SK-N-SH (cell line): ENCODE results near the gene RILP. TPM values are rescaled to one million over a fixed set of nuclear protein-coding genes. Genes with fewer than 3 reads are reported as not detected.

Experiments
- CTCF ChIA-PET: fragments of 300-600, 350-600 bp; formaldehyde crosslinking; extraction: SDS; loops from one replicate; lab custom pipeline; 2021; lab: Yijun Ruan, JAX
- POLR2A ChIA-PET: fragments of 350-600 bp; sonication (Branson Sonifier 250); formaldehyde crosslinking; extraction: SDS; loops from one replicate; lab custom pipeline; 2020; ENCODE audit warnings: antibody characterized with exemption, inconsistent platforms; lab: Yijun Ruan, JAX
- DNase-seq: peaks from one replicate; pipeline ENCODE4 v3.0.0; 2012
- H2AFZ ChIP-seq: fragments of 200-600 bp; sonication (generic); 2 replicates; pipeline ENCODE4 v1.8.1; 2016; ENCODE audit warnings: antibody characterized with exemption, mild to moderate bottlenecking, low read depth
- H3F3A ChIP-seq: fragments of 200-600 bp; sonication (generic); replicated peaks from 2 replicates; pipeline ENCODE3; 2016; ENCODE audit warnings: antibody characterized with exemption, mild to moderate bottlenecking; ENCODE audit not compliant: insufficient read depth
- H3K27ac ChIP-seq, 2 experiments: fragments of 200-500 bp in 1 of 2; fragments of 200-600 bp in 1 of 2; sonication (Bioruptor generic) in 1 of 2; sonication (generic), shearing (Covaris generic) in 1 of 2; 2 replicates each; pipeline versions ENCODE4 v1.5.1 to v1.6.1; 2014 to 2016; ENCODE audit warnings: low read depth in 2 of 2, inconsistent platforms in 1 of 2, low read length in 1 of 2, mild to moderate bottlenecking in 1 of 2, mixed read lengths in 1 of 2
- H3K27me3 ChIP-seq: fragments of 200-600 bp; sonication (generic), shearing (Covaris generic); 2 replicates; pipeline ENCODE4 v1.6.1; 2016; ENCODE audit warnings: mixed run types; ENCODE audit not compliant: insufficient read depth
- H3K36me3 ChIP-seq, 2 experiments: fragments of 200-500 bp in 1 of 2; fragments of 200-600 bp in 1 of 2; sonication (Bioruptor generic) in 1 of 2; sonication (generic) in 1 of 2; replicated peaks in 1 of 2; 2 replicates each; pipeline versions ENCODE3 to v1.5.1; 2014 to 2016; ENCODE audit warnings: low read length in 1 of 2, mild to moderate bottlenecking in 1 of 2; ENCODE audit not compliant: insufficient read depth in 2 of 2, control insufficient read depth in 1 of 2
- H3K4me1 ChIP-seq, 2 experiments: fragments of 200-500 bp in 1 of 2; fragments of 200-600 bp in 1 of 2; sonication (Bioruptor generic) in 1 of 2; sonication (generic), shearing (Covaris generic) in 1 of 2; 2 replicates each; pipeline versions ENCODE4 v1.5.1 to v1.6.1; 2014 to 2016; ENCODE audit warnings: low read depth in 1 of 2, low read length in 1 of 2, mixed run types in 1 of 2; ENCODE audit not compliant: insufficient read depth in 2 of 2, control insufficient read depth in 1 of 2
- H3K4me2 ChIP-seq: fragments of 200-600 bp; sonication (generic), shearing (Covaris generic); 2 replicates; pipeline ENCODE4 v1.6.1; 2017; ENCODE audit warnings: mixed run types
- H3K4me3 ChIP-seq, 2 experiments: fragments of 200-500 bp in 1 of 2; fragments of 200-600 bp in 1 of 2; sonication (Bioruptor generic) in 1 of 2; sonication (generic), shearing (Covaris generic) in 1 of 2; 2 replicates each; pipeline versions ENCODE4 v1.5.1 to v1.8.1; 2014 to 2016; ENCODE audit warnings: low read depth in 2 of 2, inconsistent platforms in 1 of 2, low read length in 1 of 2, mild to moderate bottlenecking in 1 of 2, mixed read lengths in 1 of 2, moderate library complexity in 1 of 2
- H3K79me2 ChIP-seq: fragments of 200-600 bp; sonication (generic); 2 replicates; pipeline ENCODE4 v1.8.1; 2017; ENCODE audit warnings: mild to moderate bottlenecking; ENCODE audit not compliant: insufficient read depth
- H3K9ac ChIP-seq: fragments of 200-600 bp; sonication (generic); 2 replicates; pipeline ENCODE4 v1.6.1; 2017; ENCODE audit warnings: mixed run types
- H3K9me2 ChIP-seq: fragments of 200-600 bp; sonication (generic); 2 replicates; pipeline ENCODE4 v1.6.1; 2017; ENCODE audit warnings: mixed run types
- H3K9me3 ChIP-seq: fragments of 200-600 bp; sonication (generic); 2 replicates; pipeline ENCODE4 v1.6.1; 2017; ENCODE audit warnings: mixed run types, mild to moderate bottlenecking, moderate library complexity
- H4K20me1 ChIP-seq: fragments of 200-600 bp; sonication (generic); 2 replicates; pipeline ENCODE4 v1.6.1; 2017; ENCODE audit warnings: mild to moderate bottlenecking, mixed run types; ENCODE audit not compliant: insufficient read depth
- CHD2 ChIP-seq: fragments of 150-350 bp; IDR thresholded peaks from 2 replicates; pipeline ENCODE4 v1.6.1; 2018; ENCODE audit warnings: low read length; ENCODE audit not compliant: partially characterized antibody
- EZH2phosphoT487 ChIP-seq: fragments of 200-600 bp; sonication (generic); IDR thresholded peaks from 2 replicates; pipeline ENCODE4 v1.6.1; 2017; ENCODE audit warnings: low read depth, mixed run types, mild to moderate bottlenecking, antibody characterized with exemption, moderate library complexity, borderline replicate concordance
- FOSL2 ChIP-seq: IDR thresholded peaks from 2 replicates; pipeline ENCODE4 v1.4.0; 2012; ENCODE audit warnings: low read depth, mild to moderate bottlenecking, moderate library complexity, borderline replicate concordance
- JUND ChIP-seq: IDR thresholded peaks from 2 replicates; pipeline ENCODE4 v1.4.0; 2012
- NRF1 ChIP-seq: IDR thresholded peaks from 2 replicates; pipeline ENCODE4 v1.6.1; 2012; ENCODE audit warnings: low read depth, mild to moderate bottlenecking, low read length
- POLR2AphosphoS5 ChIP-seq: IDR thresholded peaks from 2 replicates; pipeline ENCODE4 v1.6.1; 2012; ENCODE audit warnings: low read depth, low read length
- RCOR1 ChIP-seq: fragments of 150-350 bp; IDR thresholded peaks from 2 replicates; pipeline ENCODE4 v1.6.1; 2017; ENCODE audit warnings: antibody characterized with exemption, low read length
- TEAD4 ChIP-seq: IDR thresholded peaks from 2 replicates; pipeline ENCODE4 v1.4.0; 2012; ENCODE audit warnings: mild to moderate bottlenecking, borderline replicate concordance; ENCODE audit not compliant: insufficient read depth
- YY1 ChIP-seq: IDR thresholded peaks from 2 replicates; pipeline ENCODE4 v1.4.0; 2012; ENCODE audit warnings: low read depth, mild to moderate bottlenecking
- WGBS: methylation state at CpG from one replicate; pipeline ENCODE4 v1.1.6; 2017; ENCODE audit warnings: low lambda C conversion rate; 5-methylcytosine and 5-hydroxymethylcytosine counted together
- polyA plus RNA-seq, 3 experiments: library from polyadenylated mRNA; depleted of rRNA; stranded (reverse); fragments of >200 nt; gene quantifications; 2 replicates each; pipeline ENCODE4 v1.2.3, GENCODE V29; 2012
- TF ChIP-seq, protein P1 (sequence below): IDR thresholded peaks from 2 replicates; pipeline ENCODE4 v1.6.1; 2012; ENCODE audit warnings: mild to moderate bottlenecking, low read depth, low read length, moderate library complexity

RILP gene, protein sequence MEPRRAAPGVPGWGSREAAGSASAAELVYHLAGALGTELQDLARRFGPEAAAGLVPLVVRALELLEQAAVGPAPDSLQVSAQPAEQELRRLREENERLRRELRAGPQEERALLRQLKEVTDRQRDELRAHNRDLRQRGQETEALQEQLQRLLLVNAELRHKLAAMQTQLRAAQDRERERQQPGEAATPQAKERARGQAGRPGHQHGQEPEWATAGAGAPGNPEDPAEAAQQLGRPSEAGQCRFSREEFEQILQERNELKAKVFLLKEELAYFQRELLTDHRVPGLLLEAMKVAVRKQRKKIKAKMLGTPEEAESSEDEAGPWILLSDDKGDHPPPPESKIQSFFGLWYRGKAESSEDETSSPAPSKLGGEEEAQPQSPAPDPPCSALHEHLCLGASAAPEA
- 3.8 and 4.5 TPM in 2 replicates for polyA plus RNA-seq (2012; rRNA removed)
- polyA plus RNA-seq (2012; cell fraction: cytosol; rRNA removed), result 2.7 and 3.0 TPM in 2 replicates
- polyA plus RNA-seq (2012; cell fraction: nucleus; rRNA removed), result 12.1 and 14.6 TPM in 2 replicates

DNA sequence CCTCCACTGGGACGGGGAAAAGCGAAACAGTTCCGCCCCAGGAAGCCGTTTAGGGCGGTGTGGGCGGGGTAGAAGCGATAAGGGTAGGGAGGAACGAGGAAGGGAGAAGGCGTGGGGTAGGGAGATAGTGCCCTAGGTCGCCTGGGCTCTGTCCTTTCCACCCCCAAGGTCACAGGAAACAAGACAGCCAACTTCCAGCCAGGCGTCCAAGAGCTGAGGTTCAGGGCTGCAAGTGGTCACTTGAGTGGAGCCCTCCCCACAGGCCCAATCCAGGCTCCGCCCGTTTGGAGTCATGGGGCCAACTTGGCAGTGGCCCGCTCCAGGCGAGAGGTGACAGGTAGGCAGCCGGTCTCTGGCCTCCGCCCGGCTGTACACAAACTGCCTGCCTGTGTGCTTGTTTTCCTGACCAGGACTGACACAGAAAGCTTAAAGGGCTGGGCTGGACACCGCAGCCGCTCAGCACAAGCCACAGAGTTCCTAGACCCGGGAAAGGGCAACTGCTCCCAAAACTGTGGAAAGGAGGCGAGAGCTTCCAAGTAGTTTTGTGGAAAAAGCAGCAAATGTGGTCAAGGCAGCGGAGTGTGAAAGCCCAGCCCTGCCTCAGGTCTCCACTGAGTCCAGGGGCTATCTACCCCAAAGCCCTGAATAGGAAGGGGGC, at the start of gene RILP:
TSS of gene RILP (minus strand) at position 23 of the 658 bp plus-strand sequence. CDS start 62 bp downstream, outside the sequence.
- WGBS, result 29% methylated on average over 16 of the region's 23 CpGs
- Histone ChIP-seq H3F3A (peaks cover 45% of the 10 kb centered on the region), H3K9me3 (no peaks in the 10 kb centered on the region), H3K9ac (peak within 1 kb of the TSS; percentile 73), H2AFZ (peak within 1 kb of the TSS; percentile 68; the same call in 1 of the 2 replicates), H3K4me2 (peak within 1 kb of the TSS; percentile 99), H3K79me2 (no peaks in the 10 kb centered on the region), H3K27me3 (no peaks in the 10 kb centered on the region), H4K20me1 (no peaks in the 10 kb centered on the region), H3K4me3 (peak within 1 kb of the TSS; percentile 57 to 74), H3K4me1 (peaks cover under 1 to 16% of the 10 kb centered on the region in 2 experiments; a peak in 1 of 4 replicates), H3K36me3 (peaks cover 39 to 42% of the 10 kb centered on the region in 2 experiments)
- no peak for DNase-seq
- CTCF ChIA-PET, result interaction anchor here (0.8 to 6.8 kb wide), 18 partner anchors 9 to 391 kb away, joined by 3 to 65 read pairs (median 6); partner anchors contain the start of genes PRPF8 and SLC43A2
- POLR2A ChIA-PET, result interaction anchor here (0.8 to 2.4 kb wide), 7 partner anchors 8 to 76 kb away, joined by 3 to 12 read pairs (median 5); partner anchors contain the start of gene SLC43A2
- TF ChIP-seq POLR2AphosphoS5, result peak; percentile 11; the same call in 1 of the 2 replicates
- TF ChIP-seq, protein P1, sequence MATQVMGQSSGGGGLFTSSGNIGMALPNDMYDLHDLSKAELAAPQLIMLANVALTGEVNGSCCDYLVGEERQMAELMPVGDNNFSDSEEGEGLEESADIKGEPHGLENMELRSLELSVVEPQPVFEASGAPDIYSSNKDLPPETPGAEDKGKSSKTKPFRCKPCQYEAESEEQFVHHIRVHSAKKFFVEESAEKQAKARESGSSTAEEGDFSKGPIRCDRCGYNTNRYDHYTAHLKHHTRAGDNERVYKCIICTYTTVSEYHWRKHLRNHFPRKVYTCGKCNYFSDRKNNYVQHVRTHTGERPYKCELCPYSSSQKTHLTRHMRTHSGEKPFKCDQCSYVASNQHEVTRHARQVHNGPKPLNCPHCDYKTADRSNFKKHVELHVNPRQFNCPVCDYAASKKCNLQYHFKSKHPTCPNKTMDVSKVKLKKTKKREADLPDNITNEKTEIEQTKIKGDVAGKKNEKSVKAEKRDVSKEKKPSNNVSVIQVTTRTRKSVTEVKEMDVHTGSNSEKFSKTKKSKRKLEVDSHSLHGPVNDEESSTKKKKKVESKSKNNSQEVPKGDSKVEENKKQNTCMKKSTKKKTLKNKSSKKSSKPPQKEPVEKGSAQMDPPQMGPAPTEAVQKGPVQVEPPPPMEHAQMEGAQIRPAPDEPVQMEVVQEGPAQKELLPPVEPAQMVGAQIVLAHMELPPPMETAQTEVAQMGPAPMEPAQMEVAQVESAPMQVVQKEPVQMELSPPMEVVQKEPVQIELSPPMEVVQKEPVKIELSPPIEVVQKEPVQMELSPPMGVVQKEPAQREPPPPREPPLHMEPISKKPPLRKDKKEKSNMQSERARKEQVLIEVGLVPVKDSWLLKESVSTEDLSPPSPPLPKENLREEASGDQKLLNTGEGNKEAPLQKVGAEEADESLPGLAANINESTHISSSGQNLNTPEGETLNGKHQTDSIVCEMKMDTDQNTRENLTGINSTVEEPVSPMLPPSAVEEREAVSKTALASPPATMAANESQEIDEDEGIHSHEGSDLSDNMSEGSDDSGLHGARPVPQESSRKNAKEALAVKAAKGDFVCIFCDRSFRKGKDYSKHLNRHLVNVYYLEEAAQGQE, result no peak
- TF ChIP-seq, all 33 proteins: peak for 1
- Histone ChIP-seq H3K9me2 (no peaks in the 10 kb centered on the region), H3K27ac (peak within 1 kb of the TSS; percentile 64 to 86)

DNA sequence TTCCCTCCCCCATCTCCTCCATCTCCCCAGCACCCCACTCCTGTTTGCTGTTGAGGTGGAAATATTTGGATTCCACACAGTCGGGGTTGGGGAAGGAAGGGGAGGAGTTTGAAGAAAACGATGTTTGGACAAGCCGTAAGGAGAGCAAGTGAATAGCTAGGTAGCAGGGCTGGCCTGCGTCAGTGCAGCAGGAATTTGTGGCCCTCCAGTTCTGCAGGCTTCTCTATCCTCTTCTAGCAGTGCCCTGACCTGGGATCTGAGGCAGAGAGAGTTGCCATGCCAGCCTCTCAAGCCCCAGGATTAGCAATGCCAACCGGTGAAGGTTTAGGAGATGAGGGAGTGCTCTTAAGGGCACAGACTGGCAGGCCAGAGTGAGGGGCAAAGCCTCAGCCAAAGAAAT, 48.0 kb upstream of the RILP start:
- DNase-seq, result no peak
- Histone ChIP-seq H3K36me3 (no peaks in the 10 kb centered on the region), H3K9ac (no peak overlapping the region), H3F3A (no peaks in the 10 kb centered on the region), H3K4me3 (no peak overlapping the region), H3K4me1 (no peaks in the 10 kb centered on the region), H3K27ac (no peak overlapping the region), H3K79me2 (no peaks in the 10 kb centered on the region), H3K4me2 (no peak overlapping the region), H3K27me3 (no peaks in the 10 kb centered on the region), H4K20me1 (no peaks in the 10 kb centered on the region), H2AFZ (no peak overlapping the region), H3K9me2 (no peaks in the 10 kb centered on the region), H3K9me3 (no peaks in the 10 kb centered on the region)
- ChIA-PET CTCF (no interaction called here), POLR2A (no interaction called here)
- no peak for TF ChIP-seq CHD2
- TF ChIP-seq YY1, result no peak
- no peak for TF ChIP-seq JUND
- no peak for TF ChIP-seq EZH2phosphoT487
- TF ChIP-seq TEAD4, result no peak
- TF ChIP-seq NRF1, result no peak
- no peak for TF ChIP-seq RCOR1
- no peak for TF ChIP-seq FOSL2
- WGBS, result 77% methylated on average over 4 of the region's 5 CpGs
